ENCODE results near the gene ERF. TPM values are rescaled to one million over a fixed set of nuclear protein-coding genes. Genes with fewer than 3 reads are reported as not detected.

The ERF gene
- total and polyA plus RNA-seq, 4 donors = 24.2 to 53.6 (median 43.0) TPM

GRCh38 chr19:42295342-42295741, 40.4 kb upstream of the ERF start:
- Histone ChIP-seq H3K9ac (ENCODE audit: insufficient read depth in 1 of 2, low read length in 2 of 2) (no peak overlapping the region), H3K4me1 (ENCODE audit: control insufficient read depth in 5 of 5, insufficient read depth in 5 of 5, low read length in 5 of 5) (no peaks in the 10 kb centered on the region), H3K27ac (ENCODE audit: low read depth in 1 of 2, low read length in 1 of 2) (no peak overlapping the region), H3K4me3 (no peak overlapping the region), H3K36me3 (ENCODE audit: control insufficient read depth in 4 of 4, insufficient read depth in 4 of 4, low read length in 4 of 4) (peaks cover 10 to 53% (median 25%) of the 10 kb centered on the region in 4 donors), H3K27me3 (ENCODE audit: control insufficient read depth in 3 of 3, insufficient read depth in 3 of 3, low read length in 2 of 3) (no peaks in the 10 kb centered on the region), H3K9me3 (ENCODE audit: control insufficient read depth in 4 of 4, insufficient read depth in 3 of 4, low read length in 3 of 4) (no peaks in the 10 kb centered on the region)
- ATAC-seq (ENCODE audit: insufficient read depth, low FRiP score) = no peak
- WGBS, 2 donors = 76 to 85% methylated on average over 5 of the region's 5 CpGs
- no peak for DNase-seq
- TF ChIP-seq CTCF (IDR thresholded peaks at IDR 0.05; ENCODE audit: control extremely low read depth, extremely low read depth) = no peak

GRCh38 chr19:42294471-42295137, 39.7 kb upstream of the ERF start:
- Histone ChIP-seq H3K36me3 (ENCODE audit: control insufficient read depth in 4 of 4, insufficient read depth in 4 of 4, low read length in 4 of 4) (peaks cover 10 to 60% (median 28%) of the 10 kb centered on the region in 4 donors), H3K9me3 (ENCODE audit: control insufficient read depth in 4 of 4, insufficient read depth in 3 of 4, low read length in 3 of 4) (no peaks in the 10 kb centered on the region)

GRCh38 chr19:42293948-42294347, 39.0 kb upstream of the ERF start:
- ATAC-seq (ENCODE audit: insufficient read depth, low FRiP score) (no peak), DNase-seq (no peak)
- no peaks in the 10 kb centered on the region for H3K27me3 ChIP-seq (ENCODE audit: control insufficient read depth in 3 of 3, insufficient read depth in 3 of 3, low read length in 2 of 3)
- no peak overlapping the region for H3K4me3 ChIP-seq
- peaks cover 10 to 67% (median 32%) of the 10 kb centered on the region in 4 donors for H3K36me3 ChIP-seq (ENCODE audit: control insufficient read depth in 4 of 4, insufficient read depth in 4 of 4, low read length in 4 of 4)
- no peak overlapping the region for H3K27ac ChIP-seq (ENCODE audit: low read depth in 1 of 2, low read length in 1 of 2)
- no peak overlapping the region for H3K9ac ChIP-seq (ENCODE audit: insufficient read depth in 1 of 2, low read length in 2 of 2)
- no peaks in the 10 kb centered on the region for H3K9me3 ChIP-seq (ENCODE audit: control insufficient read depth in 4 of 4, insufficient read depth in 3 of 4, low read length in 3 of 4)
- TF ChIP-seq CTCF (IDR thresholded peaks at IDR 0.05; ENCODE audit: control extremely low read depth, extremely low read depth) = no peak
- no peaks in the 10 kb centered on the region for H3K4me1 ChIP-seq (ENCODE audit: control insufficient read depth in 5 of 5, insufficient read depth in 5 of 5, low read length in 5 of 5)
- 94 to 95% methylated on average over 13 to 15 of the region's 15 CpGs for WGBS, 2 donors

More at GRCh38 chr19:42294471-42295137, 39.7 kb upstream of the ERF start:
- Histone ChIP-seq H3K27me3 (ENCODE audit: control insufficient read depth in 3 of 3, insufficient read depth in 3 of 3, low read length in 2 of 3) (no peaks in the 10 kb centered on the region), H3K27ac (ENCODE audit: low read depth in 1 of 2, low read length in 1 of 2) (no peak overlapping the region), H3K9ac (ENCODE audit: insufficient read depth in 1 of 2, low read length in 2 of 2) (no peak overlapping the region), H3K4me1 (ENCODE audit: control insufficient read depth in 5 of 5, insufficient read depth in 5 of 5, low read length in 5 of 5) (no peaks in the 10 kb centered on the region), H3K4me3 (no peak overlapping the region)
- ATAC-seq (ENCODE audit: insufficient read depth, low FRiP score) (no peak), DNase-seq (no peak)
- 84 to 85% methylated on average over 24 of the region's 24 CpGs for WGBS, 2 donors
- TF ChIP-seq CTCF (IDR thresholded peaks at IDR 0.05; ENCODE audit: control extremely low read depth, extremely low read depth) = no peak

GRCh38 chr19:42293540-42293939, 38.6 kb upstream of the ERF start:
- Histone ChIP-seq H3K27ac (ENCODE audit: low read depth in 1 of 2, low read length in 1 of 2) (no peak overlapping the region), H3K4me1 (ENCODE audit: control insufficient read depth in 5 of 5, insufficient read depth in 5 of 5, low read length in 5 of 5) (no peaks in the 10 kb centered on the region), H3K36me3 (ENCODE audit: control insufficient read depth in 4 of 4, insufficient read depth in 4 of 4, low read length in 4 of 4) (peaks cover 10 to 71% (median 33%) of the 10 kb centered on the region in 4 donors), H3K9ac (ENCODE audit: insufficient read depth in 1 of 2, low read length in 2 of 2) (no peak overlapping the region), H3K4me3 (no peak overlapping the region), H3K27me3 (ENCODE audit: control insufficient read depth in 3 of 3, insufficient read depth in 3 of 3, low read length in 2 of 3) (no peaks in the 10 kb centered on the region), H3K9me3 (ENCODE audit: control insufficient read depth in 4 of 4, insufficient read depth in 3 of 4, low read length in 3 of 4) (no peaks in the 10 kb centered on the region)
- ATAC-seq (ENCODE audit: insufficient read depth, low FRiP score) (no peak), DNase-seq (no peak)
- no peak for TF ChIP-seq CTCF (IDR thresholded peaks at IDR 0.05; ENCODE audit: control extremely low read depth, extremely low read depth)
- WGBS, 2 donors = 90 to 91% methylated on average over 17 of the region's 17 CpGs
